Measurements from ENCODE around the gene ZNF839. TPM values are rescaled to one million over a fixed set of nuclear protein-coding genes. Genes with fewer than 3 reads are reported as not detected.

ZNF839 gene
- total RNA-seq, 4 donors from 2014 or later: 10.6 to 19.9 (median 13.8) TPM

GRCh38 chr14:102279282-102279681 lies 40.3 kb upstream of the ZNF839 start:
- peaks cover 0 to 58% (median 0%) of the 10 kb centered on the region in 3 donors for H3K36me3 ChIP-seq
- WGBS, 2 donors: 90 to 91% methylated on average over 3 of the region's 3 CpGs
- no peak overlapping the region for H3K27ac ChIP-seq
- H3K27me3 ChIP-seq: no peaks in the 10 kb centered on the region
- no peak for DNase-seq (ENCODE audit: low spot score in 2 of 2)
- TF ChIP-seq EP300 (IDR thresholded peaks at IDR 0.05) (no peak), CTCF (IDR thresholded peaks at IDR 0.05) (no peak), POLR2A (IDR thresholded peaks at IDR 0.05) (no peak)
- no peaks in the 10 kb centered on the region for H3K9me3 ChIP-seq
- H3K4me3 ChIP-seq: no peak overlapping the region
- H3K4me1 ChIP-seq: no peaks in the 10 kb centered on the region

- TF ChIP-seq POLR2A (IDR thresholded peaks at IDR 0.05) (no peak), CTCF (IDR thresholded peaks at IDR 0.05) (no peak), EP300 (IDR thresholded peaks at IDR 0.05) (no peak)
- Histone ChIP-seq H3K36me3 (peaks cover 0 to 58% (median 0%) of the 10 kb centered on the region in 3 donors), H3K4me3 (no peak overlapping the region), H3K9me3 (no peaks in the 10 kb centered on the region), H3K27me3 (no peaks in the 10 kb centered on the region), H3K27ac (no peak overlapping the region), H3K4me1 (no peaks in the 10 kb centered on the region)
- WGBS, 2 donors: 74 to 78% methylated on average over 8 of the region's 8 CpGs
- no peak for DNase-seq (ENCODE audit: low spot score in 2 of 2)
These were observed 39.7 kb upstream of the ZNF839 start for GRCh38 chr14:102279688-102280348.

- peaks cover 0 to 58% (median 0%) of the 10 kb centered on the region in 3 donors for H3K36me3 ChIP-seq
- no peak overlapping the region for H3K4me3 ChIP-seq
- no peaks in the 10 kb centered on the region for H3K9me3 ChIP-seq
- no peaks in the 10 kb centered on the region for H3K4me1 ChIP-seq
- WGBS, 2 donors: 93 to 94% methylated on average over 8 of the region's 8 CpGs
- no peak for DNase-seq (ENCODE audit: low spot score in 2 of 2)
- H3K27ac ChIP-seq: no peak overlapping the region
- no peaks in the 10 kb centered on the region for H3K27me3 ChIP-seq
- TF ChIP-seq CTCF (IDR thresholded peaks at IDR 0.05) (no peak), POLR2A (IDR thresholded peaks at IDR 0.05) (no peak), EP300 (IDR thresholded peaks at IDR 0.05) (no peak)
These were observed 39.1 kb upstream of the ZNF839 start for GRCh38 chr14:102280376-102280962.

- Histone ChIP-seq H3K27me3 (no peaks in the 10 kb centered on the region), H3K27ac (no peak overlapping the region), H3K4me1 (no peaks in the 10 kb centered on the region), H3K4me3 (no peak overlapping the region), H3K9me3 (no peaks in the 10 kb centered on the region), H3K36me3 (peaks cover 0 to 47% (median 0%) of the 10 kb centered on the region in 3 donors)
- no peak for DNase-seq (ENCODE audit: low spot score in 2 of 2)
- TF ChIP-seq EP300 (IDR thresholded peaks at IDR 0.05): no peak
- TF ChIP-seq POLR2A (IDR thresholded peaks at IDR 0.05): no peak
- TF ChIP-seq CTCF (IDR thresholded peaks at IDR 0.05): no peak
- 88 to 90% methylated on average over 9 of the region's 9 CpGs for WGBS, 2 donors
These were observed 36.6 kb upstream of the ZNF839 start for GRCh38 chr14:102282751-102283465.

GRCh38 chr14:102283631-102284129 lies 35.9 kb upstream of the ZNF839 start:
- DNase-seq (ENCODE audit: low spot score in 2 of 2): no peak

More at GRCh38 chr14:102283631-102284129, 35.9 kb upstream of the ZNF839 start:
- Histone ChIP-seq H3K9me3 (no peaks in the 10 kb centered on the region), H3K4me3 (no peak overlapping the region), H3K4me1 (no peaks in the 10 kb centered on the region), H3K27me3 (no peaks in the 10 kb centered on the region), H3K36me3 (peaks cover 0 to 43% (median 0%) of the 10 kb centered on the region in 3 donors), H3K27ac (no peak overlapping the region)
- 69 to 70% methylated on average over 2 of the region's 2 CpGs for WGBS, 2 donors
- TF ChIP-seq EP300 (IDR thresholded peaks at IDR 0.05) (no peak), CTCF (IDR thresholded peaks at IDR 0.05) (no peak), POLR2A (IDR thresholded peaks at IDR 0.05) (no peak)

All from tibial nerve (tissue), 4 donors.